Mucosa of descending colon (tissue), 3 donors: ENCODE data around the gene IZUMO2. TPM values are rescaled to one million over a fixed set of nuclear protein-coding genes. Genes with fewer than 3 reads are reported as not detected.
"Not testable (repeated sequence)": the region's sequence is repeated elsewhere in the genome, so short reads cannot be mapped to it uniquely, and the experiment has no call there.

Source experiments
- ATAC-seq: fragments of 200-7000 bp; cut with Tn5 transposase; one replicate; pipeline ENCODE4 v1.9.1; 2020; ENCODE audit warnings: mild to moderate bottlenecking, moderate library complexity
- DNase-seq, 3 donors: peaks; one replicate each; pipeline ENCODE4 v3.0.0-alpha.2; 2020
- H3K36me3 ChIP-seq: fragments of 200-600 bp; one replicate; pipeline ENCODE4 v1.8.0; 2021; ENCODE audit warnings: low read depth, mild to moderate bottlenecking
- H3K4me1 ChIP-seq: fragments of 200-600 bp; one replicate; pipeline ENCODE4 v1.8.0; 2021; ENCODE audit warnings: low read depth, mild to moderate bottlenecking
- H3K4me3 ChIP-seq: fragments of 200-600 bp; one replicate; pipeline ENCODE4 v1.8.0; 2021; ENCODE audit warnings: mild to moderate bottlenecking
- H3K9me3 ChIP-seq: fragments of 200-600 bp; one replicate; pipeline ENCODE4 v1.8.0; 2021; ENCODE audit warnings: mild to moderate bottlenecking
- intact Hi-C, 2 donors: fragments of 100-400 bp; cut with DNase I in 1 of 2; cut with micrococcal nuclease in 1 of 2; formaldehyde crosslinking; loops; one replicate each; pipeline versions ENCODE4 v1.11.0 to v1.11.1; 2022; cut with DNase I, micrococcal nuclease
- total RNA-seq, 3 donors: library from RNA; stranded (reverse); fragmentation: NEBNext Ultra II Directional in 2 of 3; extraction: Animal tissue kit (Norgen Biotek cat#: 25700) in 2 of 3; gene quantifications; one replicate each; pipeline versions ENCODE4 v1.2.1 to v1.2.4, GENCODE V29; 2021 to 2023
- TF ChIP-seq, protein P1 (sequence below): fragments of 200-600 bp; IDR thresholded peaks from one replicate; pipeline ENCODE4 v1.8.0; 2022; ENCODE audit warnings: antibody characterized with exemption, mild to moderate bottlenecking
- donor health status: DM: no; HTN: no; CAD: no; lungs with moderate emphysema.
- donor health status: DM: no; HTN: no; CAD: no.
- donor health status: DM: no; HTN: yes; CAD: no.

IZUMO2 gene
- total RNA-seq, 3 donors from 2014 or later, result not detected

GRCh38 chr19:50148528-50148927, 14.6 kb downstream of the IZUMO2 start:
- TF ChIP-seq, protein P1, sequence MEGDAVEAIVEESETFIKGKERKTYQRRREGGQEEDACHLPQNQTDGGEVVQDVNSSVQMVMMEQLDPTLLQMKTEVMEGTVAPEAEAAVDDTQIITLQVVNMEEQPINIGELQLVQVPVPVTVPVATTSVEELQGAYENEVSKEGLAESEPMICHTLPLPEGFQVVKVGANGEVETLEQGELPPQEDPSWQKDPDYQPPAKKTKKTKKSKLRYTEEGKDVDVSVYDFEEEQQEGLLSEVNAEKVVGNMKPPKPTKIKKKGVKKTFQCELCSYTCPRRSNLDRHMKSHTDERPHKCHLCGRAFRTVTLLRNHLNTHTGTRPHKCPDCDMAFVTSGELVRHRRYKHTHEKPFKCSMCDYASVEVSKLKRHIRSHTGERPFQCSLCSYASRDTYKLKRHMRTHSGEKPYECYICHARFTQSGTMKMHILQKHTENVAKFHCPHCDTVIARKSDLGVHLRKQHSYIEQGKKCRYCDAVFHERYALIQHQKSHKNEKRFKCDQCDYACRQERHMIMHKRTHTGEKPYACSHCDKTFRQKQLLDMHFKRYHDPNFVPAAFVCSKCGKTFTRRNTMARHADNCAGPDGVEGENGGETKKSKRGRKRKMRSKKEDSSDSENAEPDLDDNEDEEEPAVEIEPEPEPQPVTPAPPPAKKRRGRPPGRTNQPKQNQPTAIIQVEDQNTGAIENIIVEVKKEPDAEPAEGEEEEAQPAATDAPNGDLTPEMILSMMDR, result no peak
- no peak for ATAC-seq
- H3K4me1 ChIP-seq, result no peaks in the 10 kb centered on the region
- H3K9me3 ChIP-seq, result no peaks in the 10 kb centered on the region
- H3K4me3 ChIP-seq, result no peak overlapping the region
- H3K36me3 ChIP-seq, result no peaks in the 10 kb centered on the region
- intact Hi-C loops, result no loop called here
- DNase-seq, result no peak

DNA sequence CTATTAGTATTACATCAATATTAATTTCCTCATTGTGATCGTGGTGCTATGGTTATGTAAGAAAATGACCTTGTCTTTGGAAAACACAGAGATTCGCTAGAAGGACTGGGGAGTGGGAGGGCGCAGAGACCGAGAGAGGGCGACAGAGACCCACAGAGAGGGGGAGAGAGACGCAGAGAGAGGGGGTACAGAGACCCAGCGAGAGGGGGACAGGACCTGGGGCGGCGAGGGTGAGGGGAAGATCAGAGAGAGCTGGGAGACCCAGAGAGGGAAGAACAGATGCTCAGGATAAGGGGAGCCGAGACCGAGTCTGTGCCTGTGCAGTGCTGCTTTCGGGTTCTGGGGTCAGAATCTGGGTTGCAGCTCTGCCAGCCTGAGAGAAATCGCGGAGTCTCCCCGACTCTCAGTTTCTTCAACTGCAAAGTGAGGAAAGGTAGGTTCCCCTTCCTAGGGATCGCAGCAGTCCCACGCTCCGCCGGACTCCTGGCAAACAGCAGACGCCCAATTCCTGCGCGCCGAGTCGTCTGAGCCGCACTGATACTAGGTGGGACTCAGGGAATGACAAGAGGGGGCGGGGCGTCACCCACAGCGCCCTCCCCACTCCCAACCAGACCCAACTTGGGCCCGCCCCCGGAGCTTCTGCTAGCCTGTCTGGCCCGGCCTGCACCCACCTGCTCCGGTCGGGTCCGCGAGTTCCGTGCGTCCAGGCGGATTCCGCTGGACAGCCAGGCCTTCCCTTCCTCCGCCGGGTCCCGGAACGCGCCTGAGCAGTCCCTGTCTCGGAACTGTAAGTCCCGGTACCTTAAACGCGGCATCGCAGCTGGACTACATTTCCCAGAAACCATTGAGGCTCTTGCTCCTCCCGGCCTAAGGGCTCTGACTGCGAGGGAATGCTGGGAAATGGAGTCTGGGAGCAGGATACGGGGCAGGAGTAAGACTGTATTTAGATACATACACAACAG, 15.3 kb downstream of the IZUMO2 start:
- Histone ChIP-seq H3K4me1 (no peaks in the 10 kb centered on the region), H3K36me3 (no peaks in the 10 kb centered on the region), H3K9me3 (no peaks in the 10 kb centered on the region), H3K4me3 (peak overlapping the region; percentile 27)
- peak; percentile 97 for ATAC-seq
- intact Hi-C loops, result no loop called here
- TF ChIP-seq, protein P1, result no peak
- DNase-seq, result peak; percentile 78 to 90 (median 85)

GRCh38 chr19:50141921-50142320, 21.2 kb downstream of the IZUMO2 start:
- H3K36me3 ChIP-seq, H3K9me3 ChIP-seq, H3K4me3 ChIP-seq, intact Hi-C loops, H3K4me1 ChIP-seq, DNase-seq, ATAC-seq: not testable (repeated sequence)

DNA sequence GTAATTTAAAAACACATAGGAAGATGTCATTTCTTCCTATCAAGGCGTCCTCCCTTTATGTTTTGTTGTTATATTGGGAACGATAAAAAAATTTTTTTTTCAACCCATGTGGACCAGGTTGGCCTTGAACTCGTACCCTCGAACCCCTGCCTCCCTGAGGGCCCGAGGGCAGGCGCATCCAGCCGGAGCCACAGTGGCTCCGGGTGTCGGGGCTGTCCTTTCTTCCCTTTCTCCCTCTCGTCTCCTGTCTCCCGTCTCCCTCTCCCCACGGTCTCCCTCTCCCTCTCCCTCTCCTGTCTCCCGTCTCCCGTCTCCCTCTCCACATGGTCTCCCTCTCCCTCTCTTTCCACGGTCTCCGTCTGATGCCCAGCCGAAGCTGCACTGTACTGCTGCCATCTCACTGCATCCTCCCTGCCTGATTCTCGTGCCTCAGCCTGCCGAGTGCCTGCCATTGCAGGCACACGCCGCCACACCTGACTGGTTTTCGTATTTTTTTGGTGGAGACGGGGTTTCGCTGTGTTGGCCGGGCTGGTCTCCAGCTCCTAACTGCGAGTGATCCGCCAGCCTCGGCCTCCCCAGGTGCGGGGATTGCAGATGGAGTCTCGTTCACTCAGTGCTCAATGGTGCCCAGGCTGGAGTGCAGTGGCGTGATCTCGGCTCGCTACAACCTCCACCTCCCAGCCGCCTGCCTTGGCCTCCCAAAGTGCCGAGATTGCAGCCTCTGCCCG, 22.8 kb downstream of the IZUMO2 start:
- H3K4me3 ChIP-seq, H3K9me3 ChIP-seq, H3K4me1 ChIP-seq, ATAC-seq, intact Hi-C loops, H3K36me3 ChIP-seq, DNase-seq: not testable (repeated sequence)

DNA sequence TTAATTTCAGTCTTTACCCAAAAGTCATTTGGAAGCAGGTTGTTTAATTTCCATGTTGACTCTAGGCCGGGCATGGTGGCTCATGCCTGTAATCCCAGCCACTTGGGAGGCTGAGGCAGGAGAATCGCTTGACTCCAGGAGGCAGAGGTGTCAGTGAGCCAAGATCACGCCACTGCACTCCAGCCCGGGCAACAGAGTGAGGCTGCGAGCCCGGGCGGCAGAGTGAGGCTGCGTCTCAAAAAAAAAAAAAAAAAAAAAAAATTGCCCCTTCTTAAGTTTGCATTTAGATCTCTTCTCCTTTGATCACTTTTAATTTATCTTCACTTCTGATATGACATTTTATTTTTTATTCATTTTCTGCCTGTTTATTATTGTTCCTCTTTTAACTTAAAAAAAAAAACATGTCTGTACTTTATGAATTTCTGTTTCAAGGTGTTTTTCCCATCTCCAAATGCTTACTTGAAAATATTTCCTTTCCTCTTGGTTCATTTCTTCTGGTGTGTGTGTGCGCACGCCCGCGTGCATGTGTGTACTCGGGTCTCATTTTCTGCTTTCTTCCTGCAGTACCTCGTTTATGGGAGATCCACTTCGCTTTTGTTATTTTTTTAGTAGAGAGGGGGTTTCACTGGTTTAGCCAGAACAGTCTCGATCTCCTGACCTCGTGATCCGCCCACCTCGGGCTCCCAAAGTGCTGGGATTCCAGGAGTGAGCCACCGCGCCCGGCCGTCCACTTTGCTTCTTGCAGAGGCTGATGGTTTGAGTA, 26.3 kb downstream of the IZUMO2 start:
- ATAC-seq, intact Hi-C loops, H3K36me3 ChIP-seq, H3K4me3 ChIP-seq, H3K9me3 ChIP-seq, H3K4me1 ChIP-seq: not testable (repeated sequence)
- peak in 2 of 3 donors; percentile 36 to 61 for DNase-seq

- H3K9me3 ChIP-seq, DNase-seq, intact Hi-C loops, H3K4me3 ChIP-seq, ATAC-seq, H3K4me1 ChIP-seq, H3K36me3 ChIP-seq: not testable (repeated sequence)
Observed at GRCh38 chr19:50135856-50136602, 27.1 kb downstream of the IZUMO2 start.

- H3K4me1 ChIP-seq, H3K36me3 ChIP-seq, DNase-seq, H3K9me3 ChIP-seq, ATAC-seq, H3K4me3 ChIP-seq, intact Hi-C loops: not testable (repeated sequence)
Observed at GRCh38 chr19:50134777-50135719, 28.0 kb downstream of the IZUMO2 start.

DNA sequence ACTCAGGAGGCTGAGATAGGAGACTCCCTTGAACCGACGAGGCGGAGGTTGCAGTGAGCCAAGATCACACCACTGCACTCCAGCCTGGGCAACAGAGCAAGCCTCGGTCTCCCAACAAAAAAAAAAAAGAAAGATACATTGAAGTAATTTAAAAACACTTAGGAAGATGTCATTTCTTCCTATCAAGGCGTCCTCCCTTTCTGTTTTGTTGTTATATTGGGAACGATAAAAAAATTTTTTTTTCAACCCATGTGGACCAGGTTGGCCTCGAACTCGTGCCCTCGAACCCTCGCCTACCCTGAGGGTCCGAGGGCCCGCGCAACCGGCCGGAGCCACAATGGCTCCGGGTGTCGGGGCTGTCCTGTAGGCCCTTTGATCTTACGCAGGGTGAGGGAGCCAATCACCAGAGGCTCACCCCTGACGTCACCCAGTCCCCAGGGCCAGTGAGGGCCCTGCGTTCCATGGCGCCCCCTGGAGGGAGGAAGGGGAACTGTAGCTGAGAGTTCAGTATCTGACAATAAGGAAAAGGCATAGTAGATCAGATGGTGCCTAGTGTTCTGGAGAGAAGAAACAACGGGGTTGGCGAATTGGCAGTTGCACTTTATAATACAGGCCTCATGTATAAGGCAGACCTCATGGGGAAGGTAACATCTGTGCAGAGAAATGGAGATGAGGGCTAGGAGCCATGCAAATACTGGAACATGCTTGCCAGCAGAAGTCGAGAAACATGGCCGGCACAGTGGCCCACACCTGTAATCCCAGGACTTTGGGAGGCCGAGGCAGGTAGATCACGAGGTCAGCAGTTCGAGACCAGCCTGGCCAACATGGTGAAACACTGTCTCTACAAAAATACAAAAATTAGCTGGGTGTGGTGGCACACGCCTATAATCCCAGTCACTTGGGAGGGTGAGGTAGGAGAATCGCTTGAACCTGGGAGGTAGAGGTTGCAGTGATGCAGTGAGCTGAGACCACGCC, 29.3 kb downstream of the IZUMO2 start:
- ATAC-seq, DNase-seq, intact Hi-C loops, H3K9me3 ChIP-seq, H3K4me3 ChIP-seq, H3K36me3 ChIP-seq, H3K4me1 ChIP-seq: not testable (repeated sequence)

DNA sequence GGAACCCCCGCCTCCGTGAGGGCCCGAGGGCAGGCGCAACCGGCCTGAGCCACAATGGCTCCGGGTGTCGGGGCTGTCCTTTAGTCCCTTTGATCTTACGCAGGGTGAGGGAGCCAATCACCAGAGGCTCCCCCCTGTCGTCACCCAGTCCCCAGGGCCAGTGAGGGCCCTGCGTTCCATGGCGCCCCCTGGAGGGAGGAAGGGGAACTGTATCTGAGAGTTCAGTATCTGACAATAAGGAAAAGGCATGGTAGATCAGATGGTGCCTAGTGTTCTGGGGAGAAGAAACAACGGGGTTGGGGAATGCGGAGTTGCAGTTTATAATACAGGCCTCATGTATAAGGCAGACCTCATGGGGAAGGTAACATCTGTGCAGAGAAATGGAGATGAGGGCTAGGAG, 59.1 kb downstream of the IZUMO2 start:
- ATAC-seq, H3K9me3 ChIP-seq, intact Hi-C loops, H3K4me1 ChIP-seq, H3K36me3 ChIP-seq, H3K4me3 ChIP-seq, DNase-seq: not testable (repeated sequence)
